NCI-H82 treated with DMSO at 0.1 percent for 48 hours (cell line): Measurements from ENCODE around the gene MAGEB17.
A peak's percentile ranks its signal among the peaks of the same experiment; 100 is the strongest.
"Not testable (repeated sequence)": the region's sequence is repeated elsewhere in the genome, so short reads cannot be mapped to it uniquely, and the experiment has no call there.

ENCODE experiments used
- DNase-seq: peaks from one replicate; lab custom pipeline; 2025; ENCODE audit not compliant: unreplicated experiment; lab: John Stamatoyannopoulos, UW

MAGEB17 gene

GRCh38 chrX:16167181-16167580, at the start of gene MAGEB17:
MAGEB17 (plus strand) TSS chrX:16167481; CDS start chrX:16170383, 2,902 bp downstream.
- no peak for DNase-seq

GRCh38 chrX:16119353-16120220, 47.7 kb upstream of the MAGEB17 start:
- DNase-seq, result no peak

GRCh38 chrX:16120431-16120830, 46.9 kb upstream of the MAGEB17 start:
- no peak for DNase-seq

- peak; percentile 37 for DNase-seq
Observed at GRCh38 chrX:16123222-16123786, 44.0 kb upstream of the MAGEB17 start, which contains the start of gene GRPR. GRPR (plus strand) TSS chrX:16123565; CDS start chrX:16123954, 389 bp downstream.

GRCh38 chrX:16124201-16124600, 43.1 kb upstream of the MAGEB17 start:
- DNase-seq, result no peak

- no peak for DNase-seq
Observed at GRCh38 chrX:16125520-16126149, 41.6 kb upstream of the MAGEB17 start.

- DNase-seq, result no peak
Observed at GRCh38 chrX:16130707-16131106, 36.6 kb upstream of the MAGEB17 start.

- no peak for DNase-seq
Observed at GRCh38 chrX:16134936-16135335, 32.3 kb upstream of the MAGEB17 start.

- no peak for DNase-seq
Observed at GRCh38 chrX:16136080-16136479, 31.2 kb upstream of the MAGEB17 start.

- no peak for DNase-seq
Observed at GRCh38 chrX:16137416-16138107, 29.7 kb upstream of the MAGEB17 start.

- no peak for DNase-seq
Observed at GRCh38 chrX:16138108-16138427, 29.2 kb upstream of the MAGEB17 start.

GRCh38 chrX:16140448-16140847, 26.8 kb upstream of the MAGEB17 start:
- no peak for DNase-seq

GRCh38 chrX:16140983-16141382, 26.3 kb upstream of the MAGEB17 start:
- no peak for DNase-seq

- DNase-seq, result no peak
Observed at GRCh38 chrX:16141422-16142245, 25.6 kb upstream of the MAGEB17 start.

GRCh38 chrX:16142246-16142558, 25.1 kb upstream of the MAGEB17 start:
- no peak for DNase-seq

- no peak for DNase-seq
Observed at GRCh38 chrX:16143968-16144367, 23.3 kb upstream of the MAGEB17 start.

- no peak for DNase-seq
Observed at GRCh38 chrX:16144420-16144819, 22.9 kb upstream of the MAGEB17 start.

- not testable (repeated sequence) for DNase-seq
Observed at GRCh38 chrX:16145093-16145492, 22.2 kb upstream of the MAGEB17 start.

GRCh38 chrX:16145656-16146055, 21.6 kb upstream of the MAGEB17 start:
- DNase-seq, result no peak

GRCh38 chrX:16148896-16149295, 18.4 kb upstream of the MAGEB17 start:
- DNase-seq, result no peak

- DNase-seq, result no peak
Observed at GRCh38 chrX:16155581-16156096, 11.6 kb upstream of the MAGEB17 start.
